HepG2 (cell line): ENCODE data around the gene MGA. TPM values are rescaled to one million over a fixed set of nuclear protein-coding genes. Genes with fewer than 3 reads are reported as not detected.

Experiments
- CHCHD3 ChIP-seq: sonication (generic); formaldehyde crosslinking; IDR thresholded peaks from 2 replicates; pipeline ENCODE4 v1.8.0; 2022; ENCODE audit warnings: mild to moderate bottlenecking, missing genetic modification reagents, moderate library complexity
- GFI1 ChIP-seq: sonication (generic); formaldehyde crosslinking; IDR thresholded peaks from 2 replicates; pipeline ENCODE4 v1.5.0; 2020; ENCODE audit warnings: missing genetic modification reagents, mild to moderate bottlenecking, borderline replicate concordance
- GRHL1 ChIP-seq: sonication (generic); formaldehyde crosslinking; conservative IDR thresholded peaks from 2 replicates; pipeline ENCODE4 v1.8.0; 2022; ENCODE audit warnings: missing genetic modification reagents
- HES4 ChIP-seq: sonication (generic); formaldehyde crosslinking; IDR thresholded peaks from 2 replicates; pipeline ENCODE4 v1.9.0; 2021; ENCODE audit warnings: mild to moderate bottlenecking, missing genetic modification reagents, borderline replicate concordance
- ISX ChIP-seq: sonication (generic); formaldehyde crosslinking; conservative IDR thresholded peaks from 2 replicates; pipeline ENCODE4 v1.5.0; 2020; ENCODE audit warnings: missing genetic modification reagents
- JDP2 ChIP-seq: sonication (generic); formaldehyde crosslinking; IDR thresholded peaks from 2 replicates; pipeline ENCODE4 v1.8.1; 2022; ENCODE audit warnings: missing genetic modification reagents, borderline replicate concordance
- KDM1A ChIP-seq: IDR thresholded peaks from 2 replicates; pipeline ENCODE4 v1.6.1; 2016; ENCODE audit warnings: missing compliant biosample characterization
- KLF6 ChIP-seq: IDR thresholded peaks from 2 replicates; pipeline ENCODE4 v1.8.0; 2016; ENCODE audit warnings: missing biosample characterization, missing genetic modification reagents
- MYPOP ChIP-seq: sonication (generic); formaldehyde crosslinking; IDR thresholded peaks from 2 replicates; pipeline ENCODE4 v1.8.1; 2023; ENCODE audit warnings: mild to moderate bottlenecking, moderate library complexity, missing genetic modification reagents
- NFYC ChIP-seq: IDR thresholded peaks from 2 replicates; pipeline ENCODE4 v1.6.1; 2016; ENCODE audit warnings: missing genetic modification reagents, missing compliant biosample characterization
- NR2F1 ChIP-seq, 2 experiments: fragments of 450-650 bp in 1 of 2; formaldehyde crosslinking in 1 of 2; IDR thresholded peaks; 2 replicates each; pipeline versions ENCODE4 v1.5.0 to v1.6.1; 2016 to 2020; ENCODE audit warnings: mild to moderate bottlenecking in 1 of 2, missing compliant biosample characterization in 1 of 2, missing genetic modification reagents in 1 of 2, moderate library complexity in 1 of 2
- NR2F6 ChIP-seq, 2 experiments: IDR thresholded peaks; 2 replicates each; pipeline ENCODE4 v1.6.1; 2016; ENCODE audit warnings: antibody characterized with exemption in 1 of 2, mild to moderate bottlenecking in 1 of 2
- ONECUT2 ChIP-seq: sonication (generic); formaldehyde crosslinking; IDR thresholded peaks from 2 replicates; pipeline ENCODE4 v1.4.0; 2020; ENCODE audit warnings: missing genetic modification reagents
- PITX1 ChIP-seq: sonication (generic); formaldehyde crosslinking; IDR thresholded peaks from 2 replicates; pipeline ENCODE4 v1.5.1; 2020; ENCODE audit warnings: mild to moderate bottlenecking, missing genetic modification reagents
- PRDM10 ChIP-seq: sonication (generic); formaldehyde crosslinking; IDR thresholded peaks from 2 replicates; pipeline ENCODE4 v1.4.0; 2020; ENCODE audit warnings: low read depth, missing genetic modification reagents
- SMAD1 ChIP-seq: sonication (generic); formaldehyde crosslinking; IDR thresholded peaks from 2 replicates; pipeline ENCODE4 v1.4.0; 2020; ENCODE audit warnings: missing genetic modification reagents, low read depth, mild to moderate bottlenecking, borderline replicate concordance
- ZEB1 ChIP-seq: IDR thresholded peaks from 2 replicates; pipeline ENCODE4 v1.6.1; 2012; ENCODE audit warnings: mild to moderate bottlenecking, low read depth, inconsistent platforms; ENCODE audit not compliant: insufficient replicate concordance
- ZNF136 ChIP-seq: sonication (generic); formaldehyde crosslinking; IDR thresholded peaks from 2 replicates; pipeline ENCODE4 v1.8.1; 2022; ENCODE audit warnings: low read depth, mild to moderate bottlenecking, moderate library complexity, missing genetic modification reagents
- ZNF550 ChIP-seq: sonication (generic); formaldehyde crosslinking; IDR thresholded peaks from 2 replicates; pipeline ENCODE4 v1.4.0; 2020; ENCODE audit warnings: mild to moderate bottlenecking, missing genetic modification reagents, borderline replicate concordance
- ZNF660 ChIP-seq: sonication (generic); formaldehyde crosslinking; IDR thresholded peaks from 2 replicates; pipeline ENCODE4 v1.5.1; 2020; ENCODE audit warnings: mild to moderate bottlenecking, low read depth, missing genetic modification reagents, borderline replicate concordance
- polyA plus RNA-seq, 8 experiments: library from polyadenylated mRNA; depleted of rRNA in 3 of 8; stranded (reverse) in 7 of 8; unstranded in 1 of 8; fragments of >200 nt; fragmentation: Illumina TruSeq in 4 of 8; extraction: Trizol in 4 of 8; gene quantifications; 2 replicates each; pipeline versions ENCODE4 v1.2.1 to v1.2.3, GENCODE V29; 2011 to 2016; ENCODE audit warnings: low read depth in 4 of 8, missing spikeins in 1 of 8, mixed read lengths in 1 of 8; ENCODE audit not compliant: insufficient read depth in 1 of 8
- total RNA-seq, 5 experiments: library from RNA; depleted of rRNA; stranded (reverse); fragments of >200 nt; fragmentation: Illumina TruSeq; extraction: Trizol; gene quantifications; 2 replicates each; pipeline ENCODE4 v1.2.3, GENCODE V29; 2016; ENCODE audit warnings: low read depth in 1 of 5
- TF ChIP-seq, protein P1 (sequence below): IDR thresholded peaks from 2 replicates; pipeline ENCODE4 v1.6.1; 2016; ENCODE audit warnings: mild to moderate bottlenecking
- TF ChIP-seq, protein P2 (sequence below): IDR thresholded peaks from 2 replicates; pipeline ENCODE4 v1.6.1; 2018; ENCODE audit warnings: missing genetic modification reagents, mild to moderate bottlenecking, missing compliant biosample characterization

Gene MGA
- total and polyA plus RNA-seq, 2 of the 13 experiments (the other 11 are each of a cell fraction or from before 2014, with no cell fraction given): 5.3 to 59.0 TPM

- TF ChIP-seq ISX (CRISPR knock-in tag): no peak
- TF ChIP-seq HES4 (CRISPR knock-in tag): no peak
- TF ChIP-seq NFYC (CRISPR knock-in tag): no peak
- TF ChIP-seq GRHL1 (CRISPR knock-in tag): no peak
- no peak for TF ChIP-seq KDM1A
- TF ChIP-seq PITX1 (CRISPR knock-in tag): peak; percentile 59; the same call in 1 of the 2 replicates
- no peak for TF ChIP-seq SMAD1 (CRISPR knock-in tag)
- no peak for TF ChIP-seq KLF6
- no peak for TF ChIP-seq JDP2 (CRISPR knock-in tag)
- TF ChIP-seq ZNF136 (CRISPR knock-in tag): no peak
- TF ChIP-seq, protein P1, sequence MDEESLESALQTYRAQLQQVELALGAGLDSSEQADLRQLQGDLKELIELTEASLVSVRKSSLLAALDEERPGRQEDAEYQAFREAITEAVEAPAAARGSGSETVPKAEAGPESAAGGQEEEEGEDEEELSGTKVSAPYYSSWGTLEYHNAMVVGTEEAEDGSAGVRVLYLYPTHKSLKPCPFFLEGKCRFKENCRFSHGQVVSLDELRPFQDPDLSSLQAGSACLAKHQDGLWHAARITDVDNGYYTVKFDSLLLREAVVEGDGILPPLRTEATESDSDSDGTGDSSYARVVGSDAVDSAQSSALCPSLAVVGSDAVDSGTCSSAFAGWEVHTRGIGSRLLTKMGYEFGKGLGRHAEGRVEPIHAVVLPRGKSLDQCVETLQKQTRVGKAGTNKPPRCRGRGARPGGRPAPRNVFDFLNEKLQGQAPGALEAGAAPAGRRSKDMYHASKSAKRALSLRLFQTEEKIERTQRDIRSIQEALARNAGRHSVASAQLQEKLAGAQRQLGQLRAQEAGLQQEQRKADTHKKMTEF (CRISPR knock-in tag): no peak
- peak; percentile 47 for TF ChIP-seq NR2F6 (IDR thresholded peaks at IDR 0.05)
- TF ChIP-seq NR2F6 (CRISPR knock-in tag; IDR thresholded peaks at IDR 0.05): 0 out of 2 replicates have a peak, but pooled peaks have one; percentile 17
- no peak for TF ChIP-seq MYPOP
- TF ChIP-seq ZNF660 (CRISPR knock-in tag): no peak
- 0 out of 2 replicates have a peak, but pooled peaks have one; percentile 19 for TF ChIP-seq ONECUT2 (CRISPR knock-in tag)
- TF ChIP-seq, protein P2, sequence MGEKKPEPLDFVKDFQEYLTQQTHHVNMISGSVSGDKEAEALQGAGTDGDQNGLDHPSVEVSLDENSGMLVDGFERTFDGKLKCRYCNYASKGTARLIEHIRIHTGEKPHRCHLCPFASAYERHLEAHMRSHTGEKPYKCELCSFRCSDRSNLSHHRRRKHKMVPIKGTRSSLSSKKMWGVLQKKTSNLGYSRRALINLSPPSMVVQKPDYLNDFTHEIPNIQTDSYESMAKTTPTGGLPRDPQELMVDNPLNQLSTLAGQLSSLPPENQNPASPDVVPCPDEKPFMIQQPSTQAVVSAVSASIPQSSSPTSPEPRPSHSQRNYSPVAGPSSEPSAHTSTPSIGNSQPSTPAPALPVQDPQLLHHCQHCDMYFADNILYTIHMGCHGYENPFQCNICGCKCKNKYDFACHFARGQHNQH (CRISPR knock-in tag): no peak
- 0 out of 2 replicates have a peak, but pooled peaks have one; percentile 19 for TF ChIP-seq GFI1 (CRISPR knock-in tag)
- peak; percentile 14 to 47; a peak in 1 of 4 replicates for TF ChIP-seq NR2F1 (CRISPR knock-in tag; IDR thresholded peaks at IDR 0.05)
- no peak for TF ChIP-seq ZEB1
- TF ChIP-seq CHCHD3 (CRISPR knock-in tag): no peak
- no peak for TF ChIP-seq ZNF550
- no peak for TF ChIP-seq PRDM10 (CRISPR knock-in tag)
Measured at GRCh38 chr15:41637086-41637485, 23.1 kb upstream of the MGA start (continued).
